Measurements from ENCODE around the gene DIS3L2.

Gene DIS3L2

GRCh38 chr2:232268636-232269165 lies 307.2 kb downstream of the DIS3L2 start:
- 67% methylated on average over 1 of the region's 4 CpGs; no CpG with 5 or more reads in 1 of the 2 experiments for WGBS, 2 experiments (ENCODE audit: insufficient coverage in 2 of 2)
- H3K27ac ChIP-seq (ENCODE audit: low read depth, low read length, severe bottlenecking) = no peak overlapping the region
- H3K4me1 ChIP-seq (ENCODE audit: control insufficient read depth, insufficient read depth, low read length, poor library complexity, severe bottlenecking) = no peaks in the 10 kb centered on the region
- no peaks in the 10 kb centered on the region for H3K9me3 ChIP-seq (ENCODE audit: control insufficient read depth, low read length)
- peaks cover 4% of the 10 kb centered on the region for H3K36me3 ChIP-seq (ENCODE audit: control insufficient read depth, insufficient read depth, low read length)
- no peak overlapping the region for H3K4me3 ChIP-seq (ENCODE audit: extremely low read depth, insufficient read depth, low read length, poor library complexity, severe bottlenecking)

GRCh38 chr2:232269867-232270266 lies 308.4 kb downstream of the DIS3L2 start:
- no peaks in the 10 kb centered on the region for H3K4me1 ChIP-seq (ENCODE audit: control insufficient read depth, insufficient read depth, low read length, poor library complexity, severe bottlenecking)
- no peaks in the 10 kb centered on the region for H3K9me3 ChIP-seq (ENCODE audit: control insufficient read depth, low read length)
- no peak overlapping the region for H3K27ac ChIP-seq (ENCODE audit: low read depth, low read length, severe bottlenecking)
- whole genome bisulfite sequencing, 2 experiments (ENCODE audit: insufficient coverage in 2 of 2) = 73 to 83% methylated on average over 4 of the region's 7 CpGs
- no peak overlapping the region for H3K4me3 ChIP-seq (ENCODE audit: extremely low read depth, insufficient read depth, low read length, poor library complexity, severe bottlenecking)
- H3K36me3 ChIP-seq (ENCODE audit: control insufficient read depth, insufficient read depth, low read length) = no peaks in the 10 kb centered on the region

- no peak overlapping the region for H3K4me3 ChIP-seq (ENCODE audit: extremely low read depth, insufficient read depth, low read length, poor library complexity, severe bottlenecking)
- 88 to 94% methylated on average over 9 of the region's 9 CpGs for WGBS, 2 experiments (ENCODE audit: insufficient coverage in 2 of 2)
- H3K9me3 ChIP-seq (ENCODE audit: control insufficient read depth, low read length) = no peaks in the 10 kb centered on the region
- no peak overlapping the region for H3K27ac ChIP-seq (ENCODE audit: low read depth, low read length, severe bottlenecking)
- no peaks in the 10 kb centered on the region for H3K36me3 ChIP-seq (ENCODE audit: control insufficient read depth, insufficient read depth, low read length)
- no peaks in the 10 kb centered on the region for H3K4me1 ChIP-seq (ENCODE audit: control insufficient read depth, insufficient read depth, low read length, poor library complexity, severe bottlenecking)
These were observed 312.6 kb downstream of the DIS3L2 start for GRCh38 chr2:232273903-232274643.

GRCh38 chr2:232275670-232276069 lies 314.2 kb downstream of the DIS3L2 start:
- 72 to 97% methylated on average over 3 of the region's 5 CpGs for WGBS, 2 experiments (ENCODE audit: insufficient coverage in 2 of 2)
- no peak overlapping the region for H3K4me3 ChIP-seq (ENCODE audit: extremely low read depth, insufficient read depth, low read length, poor library complexity, severe bottlenecking)
- no peak overlapping the region for H3K27ac ChIP-seq (ENCODE audit: low read depth, low read length, severe bottlenecking)
- no peaks in the 10 kb centered on the region for H3K4me1 ChIP-seq (ENCODE audit: control insufficient read depth, insufficient read depth, low read length, poor library complexity, severe bottlenecking)
- no peaks in the 10 kb centered on the region for H3K9me3 ChIP-seq (ENCODE audit: control insufficient read depth, low read length)
- H3K36me3 ChIP-seq (ENCODE audit: control insufficient read depth, insufficient read depth, low read length) = no peaks in the 10 kb centered on the region

GRCh38 chr2:232276084-232276732 lies 314.7 kb downstream of the DIS3L2 start:
- Histone ChIP-seq H3K9me3 (ENCODE audit: control insufficient read depth, low read length) (no peaks in the 10 kb centered on the region), H3K4me3 (ENCODE audit: extremely low read depth, insufficient read depth, low read length, poor library complexity, severe bottlenecking) (no peak overlapping the region), H3K4me1 (ENCODE audit: control insufficient read depth, insufficient read depth, low read length, poor library complexity, severe bottlenecking) (no peaks in the 10 kb centered on the region), H3K36me3 (ENCODE audit: control insufficient read depth, insufficient read depth, low read length) (no peaks in the 10 kb centered on the region), H3K27ac (ENCODE audit: low read depth, low read length, severe bottlenecking) (no peak overlapping the region)
- 79 to 83% methylated on average over 8 of the region's 8 CpGs for WGBS, 2 experiments (ENCODE audit: insufficient coverage in 2 of 2)

- Histone ChIP-seq H3K36me3 (ENCODE audit: control insufficient read depth, insufficient read depth, low read length) (no peaks in the 10 kb centered on the region), H3K4me1 (ENCODE audit: control insufficient read depth, insufficient read depth, low read length, poor library complexity, severe bottlenecking) (no peaks in the 10 kb centered on the region), H3K27ac (ENCODE audit: low read depth, low read length, severe bottlenecking) (no peak overlapping the region), H3K9me3 (ENCODE audit: control insufficient read depth, low read length) (no peaks in the 10 kb centered on the region), H3K4me3 (ENCODE audit: extremely low read depth, insufficient read depth, low read length, poor library complexity, severe bottlenecking) (no peak overlapping the region)
- 66 to 74% methylated on average over 6 to 7 of the region's 8 CpGs for WGBS, 2 experiments (ENCODE audit: insufficient coverage in 2 of 2)
These were observed 315.3 kb downstream of the DIS3L2 start for GRCh38 chr2:232276733-232277313.

GRCh38 chr2:232278534-232278933 lies 317.0 kb downstream of the DIS3L2 start:
- no peaks in the 10 kb centered on the region for H3K36me3 ChIP-seq (ENCODE audit: control insufficient read depth, insufficient read depth, low read length)
- H3K27ac ChIP-seq (ENCODE audit: low read depth, low read length, severe bottlenecking) = no peak overlapping the region
- no peak overlapping the region for H3K4me3 ChIP-seq (ENCODE audit: extremely low read depth, insufficient read depth, low read length, poor library complexity, severe bottlenecking)
- H3K4me1 ChIP-seq (ENCODE audit: control insufficient read depth, insufficient read depth, low read length, poor library complexity, severe bottlenecking) = no peaks in the 10 kb centered on the region
- no peaks in the 10 kb centered on the region for H3K9me3 ChIP-seq (ENCODE audit: control insufficient read depth, low read length)
- WGBS, 2 experiments (ENCODE audit: insufficient coverage in 2 of 2) = 100% methylated on average over 1 of the region's 3 CpGs; no CpG with 5 or more reads in 1 of the 2 experiments

- no peaks in the 10 kb centered on the region for H3K4me1 ChIP-seq (ENCODE audit: control insufficient read depth, insufficient read depth, low read length, poor library complexity, severe bottlenecking)
- 100% methylated on average over 1 of the region's 1 CpG; no CpG with 5 or more reads in 1 of the 2 experiments for WGBS, 2 experiments (ENCODE audit: insufficient coverage in 2 of 2)
- H3K9me3 ChIP-seq (ENCODE audit: control insufficient read depth, low read length) = no peaks in the 10 kb centered on the region
- no peak overlapping the region for H3K27ac ChIP-seq (ENCODE audit: low read depth, low read length, severe bottlenecking)
- H3K36me3 ChIP-seq (ENCODE audit: control insufficient read depth, insufficient read depth, low read length) = no peaks in the 10 kb centered on the region
- no peak overlapping the region for H3K4me3 ChIP-seq (ENCODE audit: extremely low read depth, insufficient read depth, low read length, poor library complexity, severe bottlenecking)
These were observed 318.8 kb downstream of the DIS3L2 start for GRCh38 chr2:232280341-232280740.

GRCh38 chr2:232281858-232282507 lies 320.5 kb downstream of the DIS3L2 start:
- Histone ChIP-seq H3K36me3 (ENCODE audit: control insufficient read depth, insufficient read depth, low read length) (no peaks in the 10 kb centered on the region), H3K9me3 (ENCODE audit: control insufficient read depth, low read length) (no peaks in the 10 kb centered on the region), H3K4me1 (ENCODE audit: control insufficient read depth, insufficient read depth, low read length, poor library complexity, severe bottlenecking) (peaks cover 4% of the 10 kb centered on the region), H3K27ac (ENCODE audit: low read depth, low read length, severe bottlenecking) (no peak overlapping the region), H3K4me3 (ENCODE audit: extremely low read depth, insufficient read depth, low read length, poor library complexity, severe bottlenecking) (no peak overlapping the region)
- WGBS, 2 experiments (ENCODE audit: insufficient coverage in 2 of 2) = 83 to 92% methylated on average over 3 to 4 of the region's 6 CpGs

GRCh38 chr2:232282508-232283055 lies 321.1 kb downstream of the DIS3L2 start:
- Histone ChIP-seq H3K4me3 (ENCODE audit: extremely low read depth, insufficient read depth, low read length, poor library complexity, severe bottlenecking) (no peak overlapping the region), H3K27ac (ENCODE audit: low read depth, low read length, severe bottlenecking) (no peak overlapping the region), H3K9me3 (ENCODE audit: control insufficient read depth, low read length) (no peaks in the 10 kb centered on the region), H3K4me1 (ENCODE audit: control insufficient read depth, insufficient read depth, low read length, poor library complexity, severe bottlenecking) (peaks cover 4% of the 10 kb centered on the region), H3K36me3 (ENCODE audit: control insufficient read depth, insufficient read depth, low read length) (no peaks in the 10 kb centered on the region)
- WGBS, 2 experiments (ENCODE audit: insufficient coverage in 2 of 2) = 68 to 91% methylated on average over 6 to 9 of the region's 9 CpGs
